Mononuclear cell (primary cell): ENCODE results near the gene SALL1. TPM values are rescaled to one million over a fixed set of nuclear protein-coding genes. Genes with fewer than 3 reads are reported as not detected.

ENCODE experiments used
- H3K27me3 ChIP-seq: 2 replicates; pipeline ENCODE4 v1.6.0; 2011; ENCODE audit warnings: low read length, control low read depth; ENCODE audit not compliant: insufficient read depth
- H3K4me1 ChIP-seq: 2 replicates; pipeline ENCODE4 v1.5.1; 2011; ENCODE audit warnings: mild to moderate bottlenecking, low read length, control low read depth; ENCODE audit not compliant: insufficient read depth
- H3K4me3 ChIP-seq: 2 replicates; pipeline ENCODE4 v1.5.1; 2011; ENCODE audit warnings: mild to moderate bottlenecking, low read length, moderate library complexity
- H3K9me3 ChIP-seq: 2 replicates; pipeline ENCODE4 v1.5.1; 2011; ENCODE audit warnings: low read depth, mild to moderate bottlenecking, control low read depth, low read length
- total RNA-seq: library from RNA; depleted of rRNA; stranded (reverse); fragments of >200 nt; gene quantifications from one replicate; pipeline ENCODE4 v1.2.3, GENCODE V29; 2012

Gene SALL1
- not detected for total RNA-seq

- Histone ChIP-seq H3K27me3 (peaks cover 76% of the 10 kb centered on the region), H3K4me3 (no peak within 1 kb of the TSS), H3K9me3 (no peaks in the 10 kb centered on the region), H3K4me1 (no peaks in the 10 kb centered on the region)
These were observed at the start of gene SALL1 for GRCh38 chr16:51150888-51151320. TSS of gene SALL1 (minus strand) at chr16:51151270. CDS start at chr16:51151241, 29 bp downstream.

GRCh38 chr16:51200793-51201192 lies 49.7 kb upstream of the SALL1 start:
- Histone ChIP-seq H3K4me1 (no peaks in the 10 kb centered on the region), H3K27me3 (no peaks in the 10 kb centered on the region)

GRCh38 chr16:51197953-51198748 lies 47.1 kb upstream of the SALL1 start:
- no peaks in the 10 kb centered on the region for H3K9me3 ChIP-seq
- no peak overlapping the region for H3K4me3 ChIP-seq

More at GRCh38 chr16:51200793-51201192, 49.7 kb upstream of the SALL1 start:
- no peak overlapping the region for H3K4me3 ChIP-seq
- H3K9me3 ChIP-seq, result no peaks in the 10 kb centered on the region

GRCh38 chr16:51193879-51194278 lies 42.8 kb upstream of the SALL1 start:
- H3K9me3 ChIP-seq, result no peaks in the 10 kb centered on the region
- no peaks in the 10 kb centered on the region for H3K27me3 ChIP-seq
- no peak overlapping the region for H3K4me3 ChIP-seq
- H3K4me1 ChIP-seq, result no peaks in the 10 kb centered on the region

More at GRCh38 chr16:51197953-51198748, 47.1 kb upstream of the SALL1 start:
- H3K27me3 ChIP-seq, result no peaks in the 10 kb centered on the region
- H3K4me1 ChIP-seq, result no peaks in the 10 kb centered on the region

- H3K27me3 ChIP-seq, result no peaks in the 10 kb centered on the region
- H3K4me3 ChIP-seq, result no peak overlapping the region
- H3K4me1 ChIP-seq, result no peaks in the 10 kb centered on the region
- no peaks in the 10 kb centered on the region for H3K9me3 ChIP-seq
These were observed 33.8 kb upstream of the SALL1 start for GRCh38 chr16:51184702-51185433.

GRCh38 chr16:51181503-51181811 lies 30.4 kb upstream of the SALL1 start:
- Histone ChIP-seq H3K9me3 (no peaks in the 10 kb centered on the region), H3K4me3 (no peak overlapping the region), H3K4me1 (no peaks in the 10 kb centered on the region), H3K27me3 (no peaks in the 10 kb centered on the region)

DNA sequence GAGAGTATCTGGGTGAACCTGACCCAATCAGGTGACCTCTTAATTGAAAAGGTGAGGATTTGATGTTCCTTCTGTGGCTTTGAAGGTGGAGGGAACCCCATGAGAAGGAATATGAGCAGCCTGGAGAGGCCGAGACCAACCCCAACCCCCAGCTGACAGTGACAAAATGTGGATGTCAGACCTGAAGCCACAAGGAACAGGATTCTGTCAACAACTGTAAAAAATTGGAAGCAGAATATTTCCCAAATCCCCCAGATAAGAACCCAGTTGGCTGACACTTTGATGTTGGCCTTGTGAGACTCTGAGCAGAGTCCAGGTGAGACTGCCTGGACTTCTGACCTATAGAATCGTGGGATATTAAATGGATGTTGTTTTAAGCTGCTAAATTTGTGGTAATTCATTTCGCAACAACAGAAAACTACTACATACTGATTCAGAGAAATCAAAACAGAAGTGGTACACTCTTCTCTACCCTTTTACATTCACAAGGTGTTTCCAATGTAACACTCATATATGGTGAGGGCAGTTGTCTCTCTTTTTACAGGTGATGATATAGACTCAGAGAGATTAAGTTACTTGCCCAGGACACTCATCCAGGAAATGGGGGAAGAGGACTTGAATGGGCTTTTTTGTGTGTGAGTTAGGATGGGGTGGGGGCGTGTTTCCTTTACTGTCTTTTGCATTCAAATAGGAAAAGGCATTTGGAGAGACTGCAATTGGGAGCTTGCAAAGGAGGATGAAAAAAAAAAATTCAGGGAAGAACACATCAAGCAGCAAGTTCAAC lies 29.8 kb upstream of the SALL1 start:
- H3K4me1 ChIP-seq, result no peaks in the 10 kb centered on the region
- no peak overlapping the region for H3K4me3 ChIP-seq
- no peaks in the 10 kb centered on the region for H3K9me3 ChIP-seq
- H3K27me3 ChIP-seq, result no peaks in the 10 kb centered on the region

- Histone ChIP-seq H3K9me3 (no peaks in the 10 kb centered on the region), H3K27me3 (no peaks in the 10 kb centered on the region), H3K4me3 (no peak overlapping the region), H3K4me1 (no peaks in the 10 kb centered on the region)
These were observed 24.0 kb upstream of the SALL1 start for GRCh38 chr16:51175081-51175480.

GRCh38 chr16:51172368-51172767 lies 21.3 kb upstream of the SALL1 start:
- no peaks in the 10 kb centered on the region for H3K27me3 ChIP-seq
- H3K9me3 ChIP-seq, result no peaks in the 10 kb centered on the region
- H3K4me1 ChIP-seq, result no peaks in the 10 kb centered on the region
- H3K4me3 ChIP-seq, result no peak overlapping the region

- no peaks in the 10 kb centered on the region for H3K4me1 ChIP-seq
- no peak overlapping the region for H3K4me3 ChIP-seq
- no peaks in the 10 kb centered on the region for H3K27me3 ChIP-seq
- H3K9me3 ChIP-seq, result no peaks in the 10 kb centered on the region
These were observed 17.7 kb upstream of the SALL1 start for GRCh38 chr16:51168755-51169154.

DNA sequence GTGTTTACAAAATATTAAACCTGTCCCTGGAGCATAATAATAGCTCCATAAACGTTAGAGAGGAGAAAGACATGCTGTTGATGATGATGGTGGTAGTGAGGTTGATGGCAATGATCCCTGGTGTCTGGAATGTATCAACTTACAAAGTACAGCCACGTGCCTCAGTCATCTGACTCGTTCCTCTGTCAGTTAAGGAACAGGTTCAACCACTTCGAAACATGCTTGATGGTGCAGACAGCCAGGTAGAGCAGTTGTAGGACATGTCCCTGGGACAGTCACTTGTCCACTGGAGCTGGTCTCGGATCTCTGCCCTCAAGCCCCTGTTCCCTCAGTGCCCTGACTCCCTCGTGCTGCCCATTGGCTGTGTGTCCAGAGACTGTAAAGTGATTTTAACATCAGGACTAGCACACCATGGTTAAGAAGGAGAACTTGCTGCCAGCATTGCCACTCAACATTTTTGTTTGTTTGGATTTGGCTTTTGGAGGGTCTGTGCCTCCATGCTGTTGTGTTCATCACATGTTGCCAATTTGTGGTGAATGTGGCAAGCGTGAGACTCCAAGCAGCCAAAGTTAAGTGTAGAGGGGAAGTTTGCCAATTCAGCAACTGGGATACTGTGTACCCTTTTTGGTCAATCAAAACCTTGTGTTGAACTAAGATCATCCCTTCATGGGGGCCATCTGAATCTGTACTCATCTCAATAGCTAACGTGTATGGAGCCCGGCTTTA lies 16.3 kb upstream of the SALL1 start:
- Histone ChIP-seq H3K9me3 (no peaks in the 10 kb centered on the region), H3K4me3 (no peak overlapping the region), H3K4me1 (no peaks in the 10 kb centered on the region), H3K27me3 (no peaks in the 10 kb centered on the region)

DNA sequence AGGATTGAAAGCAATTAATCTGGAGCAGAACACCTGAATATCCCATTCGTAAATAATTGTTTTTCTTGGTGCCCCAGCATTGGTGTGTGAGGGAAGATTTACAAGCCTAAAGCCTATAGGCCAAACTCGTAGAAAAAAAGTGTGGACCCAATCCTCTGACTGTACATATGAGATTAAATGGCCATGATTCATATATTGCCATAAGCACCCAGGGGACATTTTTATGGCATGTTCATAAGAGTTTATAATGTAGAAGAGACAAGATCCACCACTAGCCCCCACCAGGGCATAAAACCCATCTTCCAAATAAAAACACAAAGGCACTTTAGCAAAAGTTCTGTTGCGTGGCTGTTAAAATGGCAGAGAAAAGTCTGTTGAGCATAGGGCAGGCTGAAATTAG lies 15.5 kb upstream of the SALL1 start:
- Histone ChIP-seq H3K9me3 (no peaks in the 10 kb centered on the region), H3K4me1 (no peaks in the 10 kb centered on the region), H3K4me3 (no peak overlapping the region), H3K27me3 (no peaks in the 10 kb centered on the region)

DNA sequence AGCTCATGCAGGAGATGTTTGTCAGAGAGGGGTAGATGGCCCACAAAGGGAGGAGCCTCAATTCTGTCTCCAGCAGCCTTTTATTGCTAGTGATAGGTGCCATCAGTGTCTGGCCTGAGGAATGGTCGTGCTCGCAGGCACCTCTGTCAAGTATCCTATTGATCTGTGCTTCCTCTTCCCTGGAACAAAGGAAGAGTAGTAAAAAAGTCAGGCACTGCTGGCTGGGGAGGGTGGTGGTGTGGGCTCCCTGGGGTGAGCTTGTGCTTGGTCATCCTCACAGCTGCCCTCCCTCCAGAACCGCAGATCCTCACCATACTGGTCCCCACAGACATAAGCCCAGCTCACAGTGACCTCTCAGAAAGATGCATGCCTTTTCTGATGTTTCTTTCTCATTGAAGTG lies 15.0 kb upstream of the SALL1 start:
- H3K9me3 ChIP-seq, result no peaks in the 10 kb centered on the region
- no peaks in the 10 kb centered on the region for H3K27me3 ChIP-seq
- H3K4me1 ChIP-seq, result no peaks in the 10 kb centered on the region
- no peak overlapping the region for H3K4me3 ChIP-seq

- H3K27me3 ChIP-seq, result no peaks in the 10 kb centered on the region
- no peaks in the 10 kb centered on the region for H3K4me1 ChIP-seq
- H3K4me3 ChIP-seq, result no peak overlapping the region
- no peaks in the 10 kb centered on the region for H3K9me3 ChIP-seq
These were observed 14.0 kb upstream of the SALL1 start for GRCh38 chr16:51165043-51165442.

- H3K27me3 ChIP-seq, result no peaks in the 10 kb centered on the region
- H3K4me3 ChIP-seq, result no peak overlapping the region
- no peaks in the 10 kb centered on the region for H3K9me3 ChIP-seq
- H3K4me1 ChIP-seq, result no peaks in the 10 kb centered on the region
These were observed 13.5 kb upstream of the SALL1 start for GRCh38 chr16:51164574-51164973.
